PFSK-1 (cell line): ENCODE results near the gene POLR2A.

Experiments
- FOXP2 ChIP-seq: optimal IDR thresholded peaks from 2 replicates; pipeline ENCODE3; 2011; ENCODE audit warnings: borderline replicate concordance, control low read depth, inconsistent platforms; ENCODE audit not compliant: insufficient read depth; ENCODE audit errors: extremely low read length, extremely low read depth
- POLR2AphosphoS5 ChIP-seq: IDR thresholded peaks from 2 replicates; pipeline ENCODE4 v1.6.1; 2012; ENCODE audit warnings: low read depth, mild to moderate bottlenecking, control low read depth, low read length, moderate library complexity
- REST ChIP-seq, 2 experiments: IDR thresholded peaks; 2 replicates each; pipeline versions ENCODE4 v1.6.1 to v1.8.0; 2011 to 2012; ENCODE audit warnings: low read depth in 2 of 2, low read length in 2 of 2, control low read depth in 1 of 2, inconsistent platforms in 1 of 2, mild to moderate bottlenecking in 1 of 2, moderate library complexity in 1 of 2; ENCODE audit not compliant: insufficient read depth in 1 of 2
- SIN3A ChIP-seq: IDR thresholded peaks from 2 replicates; pipeline ENCODE4 v1.6.1; 2012; ENCODE audit warnings: mild to moderate bottlenecking, low read length, moderate library complexity, borderline replicate concordance; ENCODE audit not compliant: insufficient read depth
- TAF1 ChIP-seq: IDR thresholded peaks from 2 replicates; pipeline ENCODE4 v1.6.1; 2012; ENCODE audit warnings: low read length, control low read depth, borderline replicate concordance; ENCODE audit not compliant: insufficient read depth

The POLR2A gene

GRCh38 chr17:7444682-7445618 is 39.2 kb upstream of the POLR2A start, which contains the start of gene CHRNB1:
Gene CHRNB1, plus strand, starts transcription at chr17:7445061. Its CDS starts 67 bp downstream, at chr17:7445128.
- TF ChIP-seq SIN3A (no peak), FOXP2 (no peak)

GRCh38 chr17:7445619-7445968 is 38.6 kb upstream of the POLR2A start:
- no peak for TF ChIP-seq TAF1
- TF ChIP-seq REST (IDR thresholded peaks at IDR 0.05; ENCODE audit: insufficient read depth in 1 of 2, low read depth in 2 of 2, low read length in 2 of 2): no peak
- TF ChIP-seq POLR2AphosphoS5: no peak
- no peak for TF ChIP-seq SIN3A
- no peak for TF ChIP-seq FOXP2

- TF ChIP-seq FOXP2 (no peak), REST (IDR thresholded peaks at IDR 0.05; ENCODE audit: insufficient read depth in 1 of 2, low read depth in 2 of 2, low read length in 2 of 2) (no peak), TAF1 (no peak), SIN3A (no peak), POLR2AphosphoS5 (no peak)
These were observed 35.7 kb upstream of the POLR2A start for GRCh38 chr17:7448461-7448860.

- TF ChIP-seq REST (IDR thresholded peaks at IDR 0.05; ENCODE audit: insufficient read depth in 1 of 2, low read depth in 2 of 2, low read length in 2 of 2) (no peak), FOXP2 (no peak), POLR2AphosphoS5 (no peak), TAF1 (no peak), SIN3A (no peak)
These were observed 24.1 kb upstream of the POLR2A start for GRCh38 chr17:7459961-7460545.

- no peak for TF ChIP-seq REST (IDR thresholded peaks at IDR 0.05; ENCODE audit: insufficient read depth in 1 of 2, low read depth in 2 of 2, low read length in 2 of 2)
- no peak for TF ChIP-seq TAF1
- TF ChIP-seq SIN3A: no peak
- no peak for TF ChIP-seq POLR2AphosphoS5
- no peak for TF ChIP-seq FOXP2
These were observed 23.1 kb upstream of the POLR2A start for GRCh38 chr17:7460850-7461660.
